Omental fat pad (tissue), 4 donors: ENCODE results near the gene BCL7B. TPM values are rescaled to one million over a fixed set of nuclear protein-coding genes. Genes with fewer than 3 reads are reported as not detected.
A peak's percentile ranks its signal among the peaks of the same experiment; 100 is the strongest.
"Not testable (repeated sequence)": the region's sequence is repeated elsewhere in the genome, so short reads cannot be mapped to it uniquely, and the experiment has no call there.

Source experiments
- ATAC-seq: fragments of 150-250 bp; one replicate; pipeline ENCODE4 v1.9.1; 2016; ENCODE audit warnings: mild to moderate bottlenecking, moderate library complexity; ENCODE audit not compliant: low FRiP score
- DNase-seq: peaks from one replicate; pipeline ENCODE4 v3.0.0-alpha.2; 2019; ENCODE audit warnings: low spot score
- total RNA-seq, 4 donors: library from RNA; depleted of rRNA; stranded (reverse); fragments of >200 nt; gene quantifications; one replicate each; pipeline ENCODE4 v1.1.0, GENCODE V29; 2016
- TF ChIP-seq, protein P1 (sequence below), 3 donors: fragments of 450-650 bp; IDR thresholded peaks; one replicate each; pipeline ENCODE4 v1.5.1; 2016 to 2017; ENCODE audit warnings: antibody characterized with exemption in 3 of 3, mild to moderate bottlenecking in 3 of 3, moderate library complexity in 2 of 3

The BCL7B gene
- total RNA-seq, 4 donors from 2014 or later = 51.9 to 91.9 (median 78.3) TPM

DNA sequence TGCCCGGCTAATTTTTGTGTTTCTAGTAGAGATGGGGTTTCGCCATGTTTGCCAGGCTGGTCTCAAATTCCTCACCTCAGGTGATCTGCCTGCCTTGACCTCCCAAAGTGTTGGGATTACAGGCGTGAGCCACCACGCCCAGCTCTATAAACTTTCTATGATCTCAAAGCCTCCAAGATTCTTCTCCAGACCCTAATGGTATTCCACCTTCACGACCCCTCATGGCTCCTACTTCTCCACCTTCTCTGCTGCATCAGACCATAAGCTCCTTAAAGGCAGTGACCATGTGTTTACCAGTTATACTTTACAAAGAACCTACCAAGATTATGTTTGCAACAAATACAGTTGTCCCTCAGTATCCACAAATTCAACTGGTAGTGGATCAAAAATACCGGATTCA lies 25.3 kb downstream of the BCL7B start:
- ATAC-seq = no peak
- no peak for DNase-seq
- TF ChIP-seq, protein P1, sequence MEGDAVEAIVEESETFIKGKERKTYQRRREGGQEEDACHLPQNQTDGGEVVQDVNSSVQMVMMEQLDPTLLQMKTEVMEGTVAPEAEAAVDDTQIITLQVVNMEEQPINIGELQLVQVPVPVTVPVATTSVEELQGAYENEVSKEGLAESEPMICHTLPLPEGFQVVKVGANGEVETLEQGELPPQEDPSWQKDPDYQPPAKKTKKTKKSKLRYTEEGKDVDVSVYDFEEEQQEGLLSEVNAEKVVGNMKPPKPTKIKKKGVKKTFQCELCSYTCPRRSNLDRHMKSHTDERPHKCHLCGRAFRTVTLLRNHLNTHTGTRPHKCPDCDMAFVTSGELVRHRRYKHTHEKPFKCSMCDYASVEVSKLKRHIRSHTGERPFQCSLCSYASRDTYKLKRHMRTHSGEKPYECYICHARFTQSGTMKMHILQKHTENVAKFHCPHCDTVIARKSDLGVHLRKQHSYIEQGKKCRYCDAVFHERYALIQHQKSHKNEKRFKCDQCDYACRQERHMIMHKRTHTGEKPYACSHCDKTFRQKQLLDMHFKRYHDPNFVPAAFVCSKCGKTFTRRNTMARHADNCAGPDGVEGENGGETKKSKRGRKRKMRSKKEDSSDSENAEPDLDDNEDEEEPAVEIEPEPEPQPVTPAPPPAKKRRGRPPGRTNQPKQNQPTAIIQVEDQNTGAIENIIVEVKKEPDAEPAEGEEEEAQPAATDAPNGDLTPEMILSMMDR (IDR thresholded peaks at IDR 0.05) = no peak

DNA sequence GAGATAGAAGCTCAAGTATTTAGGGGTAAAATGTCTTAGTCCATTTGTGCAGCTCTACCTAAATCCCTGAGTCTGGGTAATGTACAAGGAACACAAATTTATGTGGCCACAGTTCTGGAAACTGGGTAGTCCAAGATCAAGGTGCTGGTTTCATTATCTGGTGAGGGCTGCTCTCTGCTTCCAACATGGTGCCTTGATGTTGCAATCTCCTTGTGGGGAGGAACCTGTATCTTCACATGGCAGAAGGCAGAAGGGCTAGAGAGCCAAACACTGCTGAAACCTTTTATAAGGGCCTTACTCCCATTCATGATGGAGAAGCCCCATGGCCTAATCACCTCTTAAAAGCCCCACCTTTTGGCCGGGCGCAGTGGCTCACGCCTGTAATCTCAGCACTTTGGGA lies 26.7 kb downstream of the BCL7B start:
- TF ChIP-seq, protein P1 (IDR thresholded peaks at IDR 0.05) = no peak
- ATAC-seq = no peak
- no peak for DNase-seq

DNA sequence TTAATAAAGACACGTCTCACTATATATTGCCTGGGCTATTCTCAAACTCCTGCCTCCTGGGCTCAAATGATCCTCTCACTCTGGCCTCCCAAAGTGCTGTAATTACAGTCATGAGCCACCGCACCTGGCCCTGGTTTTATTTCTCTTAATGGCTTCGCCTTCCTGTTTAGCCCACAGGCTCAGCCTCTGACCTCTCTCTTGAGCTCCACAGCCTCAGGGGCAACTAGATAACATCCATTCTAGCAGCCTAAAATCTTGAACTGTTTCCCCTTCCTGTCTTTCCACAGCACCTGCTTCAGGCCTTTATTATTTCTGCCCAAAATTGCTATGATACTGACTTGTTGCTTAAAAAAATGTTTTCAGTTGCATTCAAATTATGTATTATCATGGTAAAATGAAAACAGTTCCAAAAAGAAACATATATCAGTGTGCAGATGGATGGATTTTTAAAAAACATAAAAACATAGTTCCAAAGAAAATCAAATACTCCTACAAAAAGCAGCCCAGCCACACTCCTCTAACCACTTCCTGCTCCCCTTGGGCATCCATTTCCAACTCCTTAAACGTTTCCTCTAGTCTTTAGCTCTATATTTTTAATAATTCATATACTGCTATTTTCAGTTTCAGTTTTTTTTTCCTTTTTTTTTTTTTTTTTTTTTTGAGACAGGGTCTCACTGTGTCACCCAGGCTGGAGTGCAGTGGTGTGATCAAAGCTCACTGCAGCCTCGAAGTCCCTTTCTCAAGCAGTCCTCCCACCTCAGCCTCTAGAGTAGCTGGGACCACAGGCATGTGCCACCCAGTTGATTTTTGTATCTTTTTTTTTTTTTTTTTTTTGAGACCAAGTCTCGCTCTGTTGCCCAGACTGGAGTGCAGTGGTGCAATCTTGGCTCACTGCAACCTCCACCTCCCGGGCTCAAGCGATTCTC lies 30.3 kb downstream of the BCL7B start:
- no peak for ATAC-seq
- TF ChIP-seq, protein P1 (IDR thresholded peaks at IDR 0.05) = no peak
- DNase-seq = no peak

DNA sequence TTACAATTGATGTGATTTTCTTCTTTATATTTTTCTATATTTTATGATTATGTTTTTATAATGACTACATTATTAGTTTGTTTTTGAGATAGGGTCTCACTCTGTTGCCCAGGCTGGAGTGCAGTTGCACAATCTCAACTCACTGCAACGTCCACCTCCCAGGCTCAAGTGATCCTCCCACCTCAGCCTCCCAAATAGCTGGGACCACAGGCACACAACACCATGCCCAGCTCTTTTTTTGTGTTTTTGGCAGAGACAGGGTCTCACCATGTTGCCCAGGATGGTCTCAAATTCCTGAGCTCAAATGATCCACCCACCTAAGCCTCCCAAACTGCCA lies 31.4 kb downstream of the BCL7B start:
- DNase-seq, ATAC-seq: not testable (repeated sequence)

DNA sequence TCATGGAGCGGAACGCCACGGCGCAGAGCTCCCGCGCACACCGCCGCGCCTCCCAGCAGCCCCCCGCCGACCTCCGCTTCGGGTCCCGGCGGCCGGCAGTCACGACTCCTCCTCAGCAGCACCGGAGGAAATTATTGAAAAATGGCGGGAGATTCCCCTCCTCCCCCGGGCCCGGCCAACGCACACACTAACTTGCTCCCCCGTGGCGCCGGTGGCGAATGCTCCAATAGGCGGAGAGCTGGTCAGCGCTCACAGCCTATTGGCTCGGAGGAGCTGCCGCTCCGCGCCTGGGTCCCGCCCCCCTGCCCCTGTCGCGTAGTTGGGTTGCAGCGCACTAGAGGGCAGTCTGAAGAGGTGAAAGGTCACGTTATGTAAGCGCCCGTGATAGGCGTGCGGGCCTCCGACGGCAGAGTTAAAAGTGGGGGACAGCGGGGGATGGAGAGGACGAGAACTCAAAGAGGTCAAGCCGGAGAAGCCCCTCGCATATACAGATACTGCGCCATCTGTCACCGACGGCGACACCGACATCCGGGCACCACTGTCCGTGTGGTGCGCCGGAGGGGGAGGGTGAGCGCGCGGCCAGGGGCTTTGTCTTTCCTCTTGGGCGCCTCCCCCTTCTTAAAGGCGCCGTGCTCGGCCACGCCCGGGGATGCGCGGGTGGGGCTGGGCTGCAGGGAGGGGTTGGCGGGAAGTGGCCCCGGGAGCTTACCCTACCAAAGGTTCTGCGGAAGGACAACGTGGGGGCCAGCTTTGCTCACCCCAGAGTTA lies 35.2 kb downstream of the BCL7B start, which contains the start of gene BAZ1B:
BAZ1B (minus strand) TSS at position 189 of the 768 bp plus-strand sequence. CDS start 360 bp downstream, outside the sequence.
- TF ChIP-seq, protein P1 (IDR thresholded peaks at IDR 0.05) = no peak
- ATAC-seq (peak; percentile 99), DNase-seq (peak; percentile 87)

DNA sequence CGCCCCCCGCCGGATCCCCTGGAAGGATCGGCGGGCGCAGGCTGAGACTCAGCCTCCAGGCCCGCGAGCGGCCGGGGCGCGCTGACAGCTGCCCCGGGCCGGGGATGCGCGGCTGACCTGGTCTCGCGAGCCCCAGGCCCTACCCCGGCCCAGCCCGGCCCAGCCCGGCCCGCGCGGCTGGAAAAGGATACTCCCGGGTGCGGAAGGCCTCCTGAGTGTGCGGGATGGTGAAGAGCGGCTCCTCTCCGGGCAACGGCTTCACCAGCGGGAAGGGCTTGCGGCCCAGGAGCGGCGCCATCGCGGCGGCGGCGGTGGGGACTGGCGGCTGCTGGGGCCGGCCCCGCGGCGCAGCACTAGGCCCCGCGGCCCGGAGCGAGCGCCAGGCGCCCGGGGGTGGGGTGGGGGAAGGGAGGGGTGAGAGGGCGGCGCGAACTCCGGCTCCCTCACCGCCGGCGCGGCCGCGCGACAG lies 35.8 kb downstream of the BCL7B start:
- DNase-seq (peak; percentile 31), ATAC-seq (peak; percentile 80)
- TF ChIP-seq, protein P1 (IDR thresholded peaks at IDR 0.05) = no peak
